Thyroid gland (tissue), 4 donors: Measurements from ENCODE around the gene CBLB. TPM values are rescaled to one million over a fixed set of nuclear protein-coding genes. Genes with fewer than 3 reads are reported as not detected.

Experiments used
- DNase-seq, 2 donors: peaks; one replicate each; pipeline ENCODE4 v3.0.0-alpha.2; 2019
- H3K27ac ChIP-seq, 3 donors: fragments of 200-600 bp; sonication (generic); 1 replicate in 2 of 3; 2 replicates in 1 of 3; pipeline ENCODE4 v1.5.1; 2016 to 2019; ENCODE audit warnings: mild to moderate bottlenecking in 1 of 3, moderate library complexity in 1 of 3
- H3K27me3 ChIP-seq: fragments of 200-600 bp; sonication (generic); one replicate; pipeline ENCODE4 v1.5.1; 2019
- H3K36me3 ChIP-seq, 2 donors: fragments of 200-600 bp; sonication (generic); one replicate each; pipeline ENCODE4 v1.5.1; 2016 to 2019
- H3K4me1 ChIP-seq, 2 donors: fragments of 200-600 bp; sonication (generic); one replicate each; pipeline ENCODE4 v1.5.1; 2017 to 2019
- H3K4me3 ChIP-seq, 3 donors: fragments of 200-600 bp; sonication (generic); replicated peaks in 1 of 3; 1 replicate in 2 of 3; 2 replicates in 1 of 3; pipeline ENCODE4 v1.5.1; 2016; ENCODE audit warnings: mild to moderate bottlenecking in 1 of 3
- H3K9me3 ChIP-seq: fragments of 200-600 bp; sonication (generic); one replicate; pipeline ENCODE4 v1.5.1; 2017
- POLR2A ChIP-seq, 2 donors: fragments of 450-650 bp; IDR thresholded peaks; one replicate each; pipeline ENCODE4 v1.6.1; 2017; ENCODE audit warnings: antibody characterized with exemption in 2 of 2, mild to moderate bottlenecking in 2 of 2, moderate library complexity in 1 of 2
- WGBS, 2 donors: methylation state at CpG; one replicate each; pipeline ENCODE4 v1.1.5; 2017; 5-methylcytosine and 5-hydroxymethylcytosine counted together
- intact Hi-C: fragments of 100-400 bp; cut with DNase I; formaldehyde crosslinking; loops from one replicate; pipeline ENCODE4 v1.15.1; 2023
- total RNA-seq, 4 donors: library from RNA; depleted of rRNA; stranded (reverse); fragments of >200 nt; gene quantifications; one replicate each; pipeline ENCODE4 v1.2.3, GENCODE V29; 2016
- TF ChIP-seq, protein P1 (sequence below), 6 experiments: fragments of 200-600 bp in 3 of 6; fragments of 450-650 bp in 3 of 6; sonication (generic) in 3 of 6; IDR thresholded peaks; one replicate each; pipeline ENCODE4 v1.5.1; 2016 to 2019; ENCODE audit warnings: antibody characterized with exemption in 6 of 6, mild to moderate bottlenecking in 2 of 6, inconsistent platforms in 1 of 6, moderate library complexity in 1 of 6

Gene CBLB
- total RNA-seq, 4 donors from 2014 or later: 61.8 to 119 (median 83.4) TPM

- Histone ChIP-seq H3K27me3 (no peaks in the 10 kb centered on the region), H3K4me3 (no peak overlapping the region), H3K36me3 (peaks cover 5 to 14% of the 10 kb centered on the region in 2 donors), H3K4me1 (no peaks in the 10 kb centered on the region), H3K27ac (no peak overlapping the region), H3K9me3 (no peaks in the 10 kb centered on the region)
- TF ChIP-seq POLR2A (IDR thresholded peaks at IDR 0.05): no peak
- TF ChIP-seq, protein P1, sequence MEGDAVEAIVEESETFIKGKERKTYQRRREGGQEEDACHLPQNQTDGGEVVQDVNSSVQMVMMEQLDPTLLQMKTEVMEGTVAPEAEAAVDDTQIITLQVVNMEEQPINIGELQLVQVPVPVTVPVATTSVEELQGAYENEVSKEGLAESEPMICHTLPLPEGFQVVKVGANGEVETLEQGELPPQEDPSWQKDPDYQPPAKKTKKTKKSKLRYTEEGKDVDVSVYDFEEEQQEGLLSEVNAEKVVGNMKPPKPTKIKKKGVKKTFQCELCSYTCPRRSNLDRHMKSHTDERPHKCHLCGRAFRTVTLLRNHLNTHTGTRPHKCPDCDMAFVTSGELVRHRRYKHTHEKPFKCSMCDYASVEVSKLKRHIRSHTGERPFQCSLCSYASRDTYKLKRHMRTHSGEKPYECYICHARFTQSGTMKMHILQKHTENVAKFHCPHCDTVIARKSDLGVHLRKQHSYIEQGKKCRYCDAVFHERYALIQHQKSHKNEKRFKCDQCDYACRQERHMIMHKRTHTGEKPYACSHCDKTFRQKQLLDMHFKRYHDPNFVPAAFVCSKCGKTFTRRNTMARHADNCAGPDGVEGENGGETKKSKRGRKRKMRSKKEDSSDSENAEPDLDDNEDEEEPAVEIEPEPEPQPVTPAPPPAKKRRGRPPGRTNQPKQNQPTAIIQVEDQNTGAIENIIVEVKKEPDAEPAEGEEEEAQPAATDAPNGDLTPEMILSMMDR (IDR thresholded peaks at IDR 0.05): no peak
- intact Hi-C loops: no loop called here
- DNase-seq: no peak
Observed at GRCh38 chr3:105674437-105675065, 194.3 kb downstream of the CBLB start.

DNA sequence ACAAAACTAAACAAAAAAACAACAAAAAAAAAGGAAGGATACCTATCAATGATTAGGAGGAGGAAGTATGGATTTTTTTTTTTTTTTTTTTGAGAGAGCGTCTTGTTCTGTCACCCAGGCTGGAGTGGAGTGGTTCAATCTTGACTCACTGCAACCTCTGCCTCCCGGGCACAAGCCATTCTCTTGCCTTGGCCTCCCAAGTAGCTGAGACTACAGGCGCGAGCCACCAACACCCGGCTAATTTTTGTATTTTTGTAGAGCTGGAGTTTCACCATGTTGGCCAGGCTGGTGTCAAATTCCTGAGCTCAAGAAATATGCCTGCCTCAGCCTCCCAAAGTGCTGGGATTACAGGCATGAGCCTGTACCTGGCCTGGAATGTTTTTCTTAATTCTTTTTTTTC is 195.8 kb downstream of the CBLB start:
- no peak overlapping the region for H3K27ac ChIP-seq
- peaks cover 1 to 20% of the 10 kb centered on the region in 2 donors for H3K36me3 ChIP-seq
- WGBS, 2 donors: 96 to 97% methylated on average over 5 of the region's 5 CpGs
- no peaks in the 10 kb centered on the region for H3K27me3 ChIP-seq
- no peak for DNase-seq
- H3K9me3 ChIP-seq: no peaks in the 10 kb centered on the region
- intact Hi-C loops: no loop called here
- no peak for TF ChIP-seq POLR2A (IDR thresholded peaks at IDR 0.05)
- no peaks in the 10 kb centered on the region for H3K4me1 ChIP-seq
- H3K4me3 ChIP-seq: no peak overlapping the region

DNA sequence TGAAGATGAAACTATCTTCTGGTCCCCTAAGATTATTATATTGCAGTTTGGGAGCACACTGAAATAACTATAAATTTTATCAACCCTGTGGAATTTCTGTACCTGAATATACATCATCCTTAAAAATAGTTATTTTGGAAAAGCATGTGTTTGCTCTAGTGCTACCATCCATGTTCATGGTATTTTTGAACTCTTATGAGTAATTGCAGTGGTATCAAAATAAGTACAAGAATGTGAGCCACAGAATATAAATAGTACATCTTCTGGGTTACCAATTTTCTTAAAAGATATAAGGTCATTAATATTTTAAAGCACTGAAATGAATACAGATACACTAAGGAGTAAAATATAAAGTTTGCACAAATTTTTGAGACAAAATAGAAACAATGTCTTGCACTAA is 206.5 kb downstream of the CBLB start:
- TF ChIP-seq POLR2A (IDR thresholded peaks at IDR 0.05): no peak
- TF ChIP-seq, protein P1 (IDR thresholded peaks at IDR 0.05): no peak

DNA sequence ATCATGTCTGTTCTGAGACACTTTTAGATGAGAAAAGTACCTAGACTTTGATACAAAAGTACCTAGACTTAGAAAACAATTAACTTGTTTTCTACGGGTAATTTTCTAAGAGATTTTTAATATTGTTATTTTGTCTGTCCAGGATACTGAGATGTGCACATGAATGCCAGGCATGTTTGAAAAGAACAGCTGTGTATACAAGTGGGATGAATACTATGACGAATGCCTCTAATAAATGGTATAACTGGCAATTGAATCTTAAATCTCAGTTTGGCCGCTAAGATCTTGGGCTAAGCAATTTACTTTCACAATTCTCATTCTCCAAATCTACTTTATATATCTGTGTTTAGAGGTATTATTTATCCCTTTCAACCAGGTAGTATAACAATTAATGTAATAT is 207.4 kb downstream of the CBLB start:
- no peaks in the 10 kb centered on the region for H3K9me3 ChIP-seq
- no peaks in the 10 kb centered on the region for H3K27me3 ChIP-seq
- H3K4me3 ChIP-seq: no peak overlapping the region
- peaks cover 0 to 21% of the 10 kb centered on the region in 2 donors for H3K36me3 ChIP-seq
- TF ChIP-seq, protein P1 (IDR thresholded peaks at IDR 0.05): no peak
- no peak for TF ChIP-seq POLR2A (IDR thresholded peaks at IDR 0.05)
- DNase-seq: no peak
- no peak overlapping the region for H3K27ac ChIP-seq
- H3K4me1 ChIP-seq: no peaks in the 10 kb centered on the region
- intact Hi-C loops: no loop called here
- WGBS, 2 donors: 95 to 99% methylated on average over 3 of the region's 3 CpGs

More for the DNA sequence above, 206.5 kb downstream of the CBLB start:
- intact Hi-C loops: no loop called here
- no peak for DNase-seq
- peaks cover 0 to 21% of the 10 kb centered on the region in 2 donors for H3K36me3 ChIP-seq
- no peaks in the 10 kb centered on the region for H3K9me3 ChIP-seq
- H3K4me3 ChIP-seq: no peak overlapping the region
- H3K27me3 ChIP-seq: no peaks in the 10 kb centered on the region
- H3K4me1 ChIP-seq: no peaks in the 10 kb centered on the region
- H3K27ac ChIP-seq: no peak overlapping the region

GRCh38 chr3:105656651-105657504 is 211.9 kb downstream of the CBLB start:
- Histone ChIP-seq H3K9me3 (no peaks in the 10 kb centered on the region), H3K36me3 (peaks cover 0 to 21% of the 10 kb centered on the region in 2 donors), H3K27ac (no peak overlapping the region), H3K27me3 (no peaks in the 10 kb centered on the region), H3K4me1 (no peaks in the 10 kb centered on the region), H3K4me3 (no peak overlapping the region)
- no peak for DNase-seq
- 96 to 97% methylated on average over 1 of the region's 1 CpG for WGBS, 2 donors
- TF ChIP-seq, protein P1 (IDR thresholded peaks at IDR 0.05): no peak
- TF ChIP-seq POLR2A (IDR thresholded peaks at IDR 0.05): no peak
- intact Hi-C loops: no loop called here
